ENCODE data around the gene PAM. TPM values are rescaled to one million over a fixed set of nuclear protein-coding genes. Genes with fewer than 3 reads are reported as not detected.

The PAM gene
- total and polyA plus RNA-seq, 2 of the 13 experiments (the other 11 are each of a cell fraction or from before 2014, with no cell fraction given), result 20.2 to 79.1 TPM

- no peak for TF ChIP-seq ZNF646 (CRISPR knock-in tag; IDR thresholded peaks at IDR 0.05)
- no peak for TF ChIP-seq ZNF678 (CRISPR knock-in tag; IDR thresholded peaks at IDR 0.05)
- TF ChIP-seq NFE2 (CRISPR knock-in tag; IDR thresholded peaks at IDR 0.05), result no peak
- no peak for TF ChIP-seq NFE2L2 (IDR thresholded peaks at IDR 0.05; ENCODE audit: low read length)
- no peak for TF ChIP-seq LRRFIP1 (CRISPR knock-in tag; conservative IDR thresholded peaks at IDR 0.05)
- no peak for TF ChIP-seq TMF1 (CRISPR knock-in tag; IDR thresholded peaks at IDR 0.05; ENCODE audit: low read depth)
- no peak for TF ChIP-seq DRAP1 (CRISPR knock-in tag; IDR thresholded peaks at IDR 0.05)
- no peak for TF ChIP-seq ZNF839 (CRISPR knock-in tag; IDR thresholded peaks at IDR 0.05; ENCODE audit: borderline replicate concordance)
- no peak for TF ChIP-seq ZNF142 (CRISPR knock-in tag; IDR thresholded peaks at IDR 0.05)
- TF ChIP-seq SMARCC2 (IDR thresholded peaks at IDR 0.05), result no peak
- no peak for TF ChIP-seq PRPF4 (IDR thresholded peaks at IDR 0.05; ENCODE audit: low read depth, low read length, poor library complexity, severe bottlenecking)
- TF ChIP-seq MIER2 (CRISPR knock-in tag; IDR thresholded peaks at IDR 0.05), result no peak
- no peak for TF ChIP-seq ZNF337 (CRISPR knock-in tag; IDR thresholded peaks at IDR 0.05; ENCODE audit: borderline replicate concordance, low read depth)
- TF ChIP-seq ZNF446 (CRISPR knock-in tag; IDR thresholded peaks at IDR 0.05), result no peak
These were observed 259.9 kb downstream of the PAM start (continued) for GRCh38 chr5:103014983-103015382.
